Measurements from ENCODE around the gene KDSR. TPM values are rescaled to one million over a fixed set of nuclear protein-coding genes. Genes with fewer than 3 reads are reported as not detected.
A peak's percentile ranks its signal among the peaks of the same experiment; 100 is the strongest.

KDSR gene, protein sequence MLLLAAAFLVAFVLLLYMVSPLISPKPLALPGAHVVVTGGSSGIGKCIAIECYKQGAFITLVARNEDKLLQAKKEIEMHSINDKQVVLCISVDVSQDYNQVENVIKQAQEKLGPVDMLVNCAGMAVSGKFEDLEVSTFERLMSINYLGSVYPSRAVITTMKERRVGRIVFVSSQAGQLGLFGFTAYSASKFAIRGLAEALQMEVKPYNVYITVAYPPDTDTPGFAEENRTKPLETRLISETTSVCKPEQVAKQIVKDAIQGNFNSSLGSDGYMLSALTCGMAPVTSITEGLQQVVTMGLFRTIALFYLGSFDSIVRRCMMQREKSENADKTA
- 10 to 100 TPM; 72.6 to 78.6 TPM for total RNA-seq

DNA sequence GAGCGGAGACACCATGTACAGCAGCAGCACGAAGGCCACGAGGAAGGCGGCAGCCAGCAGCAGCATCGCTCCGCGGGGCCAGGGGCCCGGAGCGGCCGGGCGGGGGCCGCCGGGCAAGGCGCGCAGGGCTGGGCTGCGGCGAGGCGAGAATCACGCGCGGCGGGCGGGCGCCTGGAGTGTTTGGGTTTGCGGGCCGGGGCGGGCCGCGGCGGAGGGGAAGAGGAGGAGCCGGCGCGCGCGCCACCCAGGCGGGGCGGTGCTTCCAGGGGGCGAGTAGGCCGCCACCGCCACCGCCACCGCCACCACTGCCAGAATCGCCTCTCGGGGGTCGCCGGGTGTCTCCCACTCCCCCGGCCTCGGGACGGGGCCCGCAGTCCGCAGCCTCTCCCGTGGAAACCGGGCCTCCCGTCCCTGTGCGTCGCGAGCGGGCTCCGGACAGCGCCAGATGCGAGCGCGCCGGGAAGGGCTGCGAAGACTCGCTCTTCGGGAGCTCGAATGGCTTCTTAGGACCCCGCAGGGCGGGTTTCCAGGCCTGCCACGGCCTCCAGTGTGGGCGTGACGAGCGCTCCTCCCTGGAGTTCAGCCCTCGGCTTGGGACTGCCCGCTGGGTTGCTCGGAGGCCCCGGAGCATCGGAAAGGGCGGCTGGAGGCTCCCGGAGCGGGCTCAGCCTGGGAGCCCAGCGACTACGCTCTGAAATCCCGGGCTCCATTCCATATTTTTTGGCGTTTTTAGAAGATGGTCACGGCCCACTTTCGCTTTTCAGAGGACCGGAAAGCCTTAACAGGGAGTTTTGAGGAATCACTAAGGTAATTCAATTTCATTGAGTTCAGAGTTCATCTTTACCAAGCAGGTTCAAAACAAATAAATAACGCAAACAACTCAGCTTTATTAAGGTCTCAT is at the start of gene KDSR:
TSS of gene KDSR (minus strand) at position 154 of the 901 bp plus-strand sequence. CDS start at position 66, 88 bp downstream.
- Mint-ChIP-seq H3K4me3 (peak within 1 kb of the TSS; percentile 96), H3K4me1 (peaks cover 36% of the 10 kb centered on the region), H3K36me3 (ENCODE audit: low read depth) (peaks cover 43% of the 10 kb centered on the region), H3K27me3 (no peaks in the 10 kb centered on the region), H3K27ac (peak within 1 kb of the TSS; percentile 85), H3K9me3 (ENCODE audit: low read depth) (peaks cover 14% of the 10 kb centered on the region)
- ChIA-PET POLR2A (interaction anchor here (0.5 to 1.6 kb wide), 5 partner anchors 14 to 60 kb away, joined by 3 to 8 read pairs (median 4); partner anchors contain the start of gene VPS4B), CTCF (interaction anchor here (0.6 to 1.4 kb wide), 5 partner anchors 41 to 658 kb away, joined by 3 to 4 read pairs (median 3); no protein-coding TSS in a partner anchor)
- peak; percentile 85 for ATAC-seq
- DNase-seq: peak; percentile 92
- intact Hi-C loops (cut with DNase I, micrococcal nuclease): loop anchor here (1.0 to 10.0 kb wide), 12 partner anchors 12 to 1181 kb away; partner anchors contain the start of genes VPS4B (in 2 of the 2), PHLPP1 (in 1 of the 2), PIGN (in 1 of the 2) and RELCH (in 1 of the 2)

DNA sequence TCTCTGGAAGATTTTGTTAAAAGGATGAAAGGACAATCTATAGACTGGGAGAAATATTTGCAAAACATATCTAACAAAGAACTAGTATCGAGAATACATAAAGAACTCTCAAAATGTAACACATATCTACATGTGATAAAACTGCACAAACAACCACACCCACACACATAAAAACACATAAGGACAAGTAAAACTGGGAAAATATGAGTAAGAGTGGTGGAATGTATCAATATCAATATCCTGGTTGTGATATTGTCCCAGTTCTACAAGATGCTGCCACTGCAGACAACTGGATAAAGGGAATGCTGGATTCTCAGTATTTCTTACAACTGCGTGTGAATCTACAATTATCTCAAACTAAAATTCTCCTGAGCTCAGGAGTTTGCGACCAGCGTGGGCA is 45.9 kb upstream of the KDSR start:
- Mint-ChIP-seq H3K27ac (peak overlapping the region; percentile 59), H3K4me3 (no peak overlapping the region), H3K36me3 (ENCODE audit: low read depth) (peaks cover 43% of the 10 kb centered on the region), H3K27me3 (no peaks in the 10 kb centered on the region), H3K4me1 (peaks cover 39% of the 10 kb centered on the region), H3K9me3 (ENCODE audit: low read depth) (no peaks in the 10 kb centered on the region)
- CTCF ChIA-PET: no interaction called here
- POLR2A ChIA-PET: no interaction called here
- no peak for DNase-seq
- intact Hi-C loops (cut with DNase I, micrococcal nuclease): no loop called here
- ATAC-seq: no peak

DNA sequence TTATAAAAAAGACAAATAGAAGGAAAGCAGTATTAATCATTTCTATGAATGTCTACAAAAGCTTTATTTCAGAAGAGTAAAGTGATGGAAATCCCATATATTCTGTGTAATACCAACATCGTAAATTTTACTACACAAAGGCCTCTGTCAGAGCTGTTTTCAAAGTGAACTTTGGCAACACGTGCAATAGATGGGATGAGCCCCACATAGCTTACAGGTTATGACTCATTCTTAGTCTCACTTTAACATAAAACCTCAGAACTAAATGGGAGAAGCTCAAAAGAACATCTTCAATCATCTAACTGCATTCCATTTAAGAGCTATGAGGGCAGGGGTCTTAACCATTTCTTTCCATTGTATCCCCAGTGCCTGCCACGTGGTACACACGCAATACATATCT is 43.8 kb upstream of the KDSR start:
- H3K27me3 Mint-ChIP-seq: no peaks in the 10 kb centered on the region
- H3K9me3 Mint-ChIP-seq (ENCODE audit: low read depth): no peaks in the 10 kb centered on the region
- DNase-seq (no peak), ATAC-seq (peak; percentile 91)
- intact Hi-C loops (cut with DNase I, micrococcal nuclease): loop anchor here (1.0 to 2.0 kb wide), 2 partner anchors 12 to 44 kb away; partner anchors contain the start of genes KDSR (in 1 of the 2) and VPS4B (in 1 of the 2)
- H3K36me3 Mint-ChIP-seq (ENCODE audit: low read depth): peaks cover 59% of the 10 kb centered on the region
- POLR2A ChIA-PET: interaction anchor here (0.6 to 1.4 kb wide), 4 partner anchors 10 to 45 kb away, joined by 3 to 6 read pairs (median 4); partner anchors contain the start of gene VPS4B
- CTCF ChIA-PET: interaction anchor here (0.6 to 1.8 kb wide), 9 partner anchors 10 to 1436 kb away, joined by 3 to 7 read pairs (median 4); partner anchors contain the start of gene VPS4B
- H3K4me3 Mint-ChIP-seq: no peak overlapping the region
- peak overlapping the region; percentile 2 for H3K27ac Mint-ChIP-seq
- H3K4me1 Mint-ChIP-seq: peaks cover 43% of the 10 kb centered on the region

DNA sequence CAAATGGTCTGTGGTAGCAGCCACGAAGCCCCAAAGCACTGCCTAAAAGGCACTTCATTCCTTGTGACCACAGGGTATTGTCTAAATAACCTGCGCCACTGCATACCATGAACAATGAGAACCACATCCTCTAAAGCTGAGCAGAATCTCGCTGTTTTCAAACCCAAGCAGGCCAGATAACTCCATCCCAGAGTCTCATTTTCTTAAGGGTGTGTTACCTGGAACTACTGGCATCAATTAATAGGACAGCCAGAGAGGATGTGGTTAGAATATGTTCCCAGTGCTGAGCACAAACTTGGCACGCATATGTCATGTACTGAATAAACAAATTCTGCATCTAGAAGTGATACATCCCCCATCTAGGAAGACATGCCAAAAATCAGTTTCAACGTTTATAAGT is 42.3 kb upstream of the KDSR start:
- peak overlapping the region; percentile 65 for H3K27ac Mint-ChIP-seq
- intact Hi-C loops (cut with DNase I, micrococcal nuclease): no loop called here
- DNase-seq (peak; percentile 19), ATAC-seq (peak; percentile 57)
- no peak overlapping the region for H3K4me3 Mint-ChIP-seq
- POLR2A ChIA-PET: no interaction called here
- H3K36me3 Mint-ChIP-seq (ENCODE audit: low read depth): peaks cover 53% of the 10 kb centered on the region
- H3K27me3 Mint-ChIP-seq: no peaks in the 10 kb centered on the region
- no peaks in the 10 kb centered on the region for H3K9me3 Mint-ChIP-seq (ENCODE audit: low read depth)
- CTCF ChIA-PET: interaction anchor here (1.2 to 1.6 kb wide), 2 partner anchors 11 to 14 kb away, joined by 3 read pairs; no protein-coding TSS in a partner anchor
- peaks cover 42% of the 10 kb centered on the region for H3K4me1 Mint-ChIP-seq

DNA sequence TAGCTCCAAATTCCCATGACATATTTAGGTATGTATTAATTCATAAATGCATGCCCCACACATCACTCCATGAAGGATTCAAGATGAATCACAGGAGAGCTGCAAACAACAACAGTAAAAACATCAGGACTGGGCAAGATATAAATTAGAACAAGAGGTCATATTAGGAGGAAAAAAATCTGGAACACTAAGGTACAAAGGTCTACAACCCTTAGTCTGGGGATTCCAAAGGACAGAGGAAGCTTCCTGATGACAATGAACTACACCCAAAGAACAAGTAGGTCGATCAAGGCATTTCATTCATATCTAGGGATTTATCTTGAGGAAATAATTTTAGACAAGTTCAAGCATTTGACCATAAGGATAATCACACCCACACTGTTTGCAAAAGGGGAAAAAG is 40.7 kb upstream of the KDSR start:
- POLR2A ChIA-PET: no interaction called here
- ATAC-seq: no peak
- no peak overlapping the region for H3K4me3 Mint-ChIP-seq
- H3K36me3 Mint-ChIP-seq (ENCODE audit: low read depth): peaks cover 55% of the 10 kb centered on the region
- no peaks in the 10 kb centered on the region for H3K9me3 Mint-ChIP-seq (ENCODE audit: low read depth)
- peaks cover 29% of the 10 kb centered on the region for H3K4me1 Mint-ChIP-seq
- CTCF ChIA-PET: interaction anchor here (1.6 to 1.8 kb wide), 2 partner anchors 9 to 32 kb away, joined by 3 to 4 read pairs; no protein-coding TSS in a partner anchor
- no peaks in the 10 kb centered on the region for H3K27me3 Mint-ChIP-seq
- no peak for DNase-seq
- peak overlapping the region; percentile 26 for H3K27ac Mint-ChIP-seq
- intact Hi-C loops (cut with DNase I, micrococcal nuclease): no loop called here

DNA sequence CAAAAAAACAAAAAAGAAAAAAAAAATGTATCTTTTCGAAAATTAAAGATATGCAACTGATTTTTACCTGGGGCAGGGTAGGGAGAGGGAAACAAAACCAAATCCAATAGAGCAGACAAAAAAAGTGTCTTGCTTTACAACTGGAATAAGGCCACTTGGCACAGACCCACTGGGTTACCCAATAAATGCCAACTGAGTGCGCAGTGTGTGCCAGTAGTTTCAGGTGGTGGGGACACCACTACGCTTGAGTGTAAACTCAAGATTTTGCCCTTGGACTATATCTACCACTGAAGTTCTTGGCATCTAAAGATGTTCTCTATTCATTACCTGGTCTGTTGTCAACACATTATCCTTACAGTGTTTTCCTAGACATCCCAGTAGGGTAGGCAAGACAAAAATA is 39.0 kb upstream of the KDSR start:
- Mint-ChIP-seq H3K27ac (no peak overlapping the region), H3K27me3 (no peaks in the 10 kb centered on the region), H3K9me3 (ENCODE audit: low read depth) (no peaks in the 10 kb centered on the region), H3K36me3 (ENCODE audit: low read depth) (peaks cover 64% of the 10 kb centered on the region), H3K4me1 (peaks cover 24% of the 10 kb centered on the region), H3K4me3 (no peak overlapping the region)
- CTCF ChIA-PET: interaction anchor here (0.6 kb wide), 1 partner anchor 76 kb away, joined by 3 read pairs; no protein-coding TSS in a partner anchor
- DNase-seq (no peak), ATAC-seq (no peak)
- intact Hi-C loops (cut with DNase I, micrococcal nuclease): no loop called here
- POLR2A ChIA-PET: interaction anchor here (0.5 kb wide), 1 partner anchor 33 kb away, joined by 5 read pairs; no protein-coding TSS in a partner anchor

DNA sequence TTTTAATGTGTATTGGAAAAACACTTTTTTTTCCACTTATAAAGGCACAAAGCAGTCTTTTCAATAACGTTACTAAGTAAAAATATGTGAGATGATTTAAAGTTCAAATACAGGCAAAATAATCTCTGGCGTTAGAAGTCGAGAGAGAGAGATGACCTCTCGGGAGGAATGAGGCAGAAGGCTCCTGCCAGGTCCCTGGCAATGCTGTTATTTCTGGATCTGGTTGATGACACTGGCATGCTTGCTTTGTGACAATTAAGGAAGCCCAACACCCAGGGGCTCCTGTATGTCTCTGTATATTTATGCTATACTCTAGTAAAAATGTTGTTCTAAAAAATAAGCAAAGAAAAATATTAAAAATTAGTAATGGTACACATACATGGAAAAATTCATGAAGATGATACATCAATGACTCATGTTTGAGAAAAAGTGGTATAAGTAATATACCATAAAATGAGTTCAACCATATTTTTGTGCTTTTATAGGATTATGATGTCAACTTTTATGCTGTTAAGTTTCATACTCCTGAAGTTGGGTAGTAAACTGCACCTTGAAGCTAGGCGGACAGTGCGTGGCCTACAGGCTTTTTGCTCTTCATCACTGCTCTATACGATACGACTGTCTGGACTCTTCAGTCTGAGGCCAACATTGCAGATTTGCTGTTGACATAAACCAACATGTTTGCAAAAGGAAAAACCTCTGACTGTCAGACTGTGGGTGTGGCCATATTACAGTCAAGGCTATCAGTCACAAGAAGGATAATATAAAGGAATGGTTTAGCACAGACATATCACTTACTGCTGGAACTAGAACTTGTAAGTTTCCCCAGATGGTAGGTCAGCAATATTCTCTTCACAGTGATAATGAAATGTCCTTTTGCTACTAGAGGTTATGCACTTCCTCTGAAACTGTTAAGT is 35.5 kb upstream of the KDSR start:
- CTCF ChIA-PET: no interaction called here
- Mint-ChIP-seq H3K9me3 (ENCODE audit: low read depth) (no peaks in the 10 kb centered on the region), H3K27ac (peak overlapping the region; percentile 69), H3K27me3 (no peaks in the 10 kb centered on the region), H3K4me1 (peaks cover 8% of the 10 kb centered on the region), H3K36me3 (ENCODE audit: low read depth) (peaks cover 57% of the 10 kb centered on the region), H3K4me3 (no peak overlapping the region)
- intact Hi-C loops (cut with DNase I, micrococcal nuclease): no loop called here
- no peak for ATAC-seq
- POLR2A ChIA-PET: no interaction called here
- DNase-seq: no peak

DNA sequence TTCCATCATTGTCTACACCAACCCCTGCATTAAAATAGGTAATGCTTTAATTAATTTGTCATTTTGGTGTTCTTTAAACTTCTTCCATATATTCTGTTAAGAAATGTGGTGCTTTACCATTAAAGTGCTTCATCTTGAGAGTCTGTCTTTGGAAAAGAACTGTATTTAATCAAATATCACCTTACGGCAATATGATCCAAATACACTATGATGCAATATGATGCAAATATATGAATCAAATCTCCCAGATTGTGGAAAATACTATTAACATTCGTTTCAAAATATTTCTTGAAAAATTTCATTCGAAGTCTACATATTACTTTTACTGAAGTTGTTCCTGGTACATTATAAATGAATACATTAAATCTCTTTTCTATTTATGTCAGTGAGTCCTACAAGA is 32.3 kb upstream of the KDSR start:
- POLR2A ChIA-PET: no interaction called here
- no peak for DNase-seq
- Mint-ChIP-seq H3K9me3 (ENCODE audit: low read depth) (no peaks in the 10 kb centered on the region), H3K36me3 (ENCODE audit: low read depth) (peaks cover 50% of the 10 kb centered on the region), H3K4me1 (peaks cover 6% of the 10 kb centered on the region), H3K27me3 (no peaks in the 10 kb centered on the region), H3K27ac (no peak overlapping the region), H3K4me3 (no peak overlapping the region)
- no peak for ATAC-seq
- CTCF ChIA-PET: interaction anchor here (1.3 kb wide), 1 partner anchor 9 kb away, joined by 3 read pairs; no protein-coding TSS in a partner anchor
- intact Hi-C loops (cut with DNase I, micrococcal nuclease): no loop called here

DNA sequence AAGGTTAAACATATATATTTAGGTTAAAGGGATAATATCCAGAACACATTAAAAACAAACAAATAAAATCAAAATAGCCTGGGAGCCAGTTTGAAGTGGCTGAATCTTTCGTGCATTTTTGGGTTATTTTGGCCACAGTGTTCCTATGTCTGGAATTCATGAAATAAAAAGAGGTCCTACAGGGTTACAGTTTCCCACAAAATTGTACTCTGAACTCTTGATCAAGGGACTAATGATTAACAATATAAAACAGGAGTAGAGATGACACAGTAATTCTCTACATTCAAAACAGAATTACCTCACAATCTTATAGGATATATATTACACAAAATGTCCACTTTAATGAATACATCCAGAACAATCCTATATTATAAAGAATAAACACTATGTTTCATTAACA is 30.3 kb upstream of the KDSR start:
- no peak overlapping the region for H3K4me3 Mint-ChIP-seq
- DNase-seq: no peak
- H3K27ac Mint-ChIP-seq: no peak overlapping the region
- no peak for ATAC-seq
- intact Hi-C loops (cut with DNase I, micrococcal nuclease): no loop called here
- H3K9me3 Mint-ChIP-seq (ENCODE audit: low read depth): no peaks in the 10 kb centered on the region
- peaks cover 34% of the 10 kb centered on the region for H3K36me3 Mint-ChIP-seq (ENCODE audit: low read depth)
- ChIA-PET CTCF (no interaction called here), POLR2A (no interaction called here)
- no peaks in the 10 kb centered on the region for H3K27me3 Mint-ChIP-seq
- H3K4me1 Mint-ChIP-seq: peaks cover 6% of the 10 kb centered on the region

DNA sequence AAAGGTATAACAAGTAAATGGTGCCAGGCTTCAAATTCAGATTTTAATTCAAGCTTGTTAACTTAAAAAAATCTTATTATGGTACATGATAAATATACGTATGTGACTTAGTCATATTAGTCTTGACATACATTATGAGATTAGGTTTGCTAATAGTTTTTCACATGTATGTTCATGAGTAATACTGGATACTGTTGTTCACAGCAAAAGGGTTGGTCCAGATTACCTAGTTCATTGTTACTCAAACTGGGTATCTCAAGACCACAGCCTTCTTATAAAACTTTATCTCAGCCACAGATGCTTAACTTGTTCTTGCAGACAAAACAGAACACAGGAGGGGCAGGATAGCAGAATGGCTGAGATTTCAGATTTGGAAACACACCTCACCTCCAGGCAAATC is 28.5 kb upstream of the KDSR start:
- H3K9me3 Mint-ChIP-seq (ENCODE audit: low read depth): no peaks in the 10 kb centered on the region
- ATAC-seq: peak; percentile 39
- intact Hi-C loops (cut with DNase I, micrococcal nuclease): no loop called here
- ChIA-PET POLR2A (interaction anchor here (0.6 kb wide), 1 partner anchor 811 kb away, joined by 4 read pairs; no protein-coding TSS in a partner anchor), CTCF (interaction anchor here (0.6 to 1.2 kb wide), 4 partner anchors 14 to 44 kb away, joined by 3 to 4 read pairs (median 3); no protein-coding TSS in a partner anchor)
- H3K27me3 Mint-ChIP-seq: no peaks in the 10 kb centered on the region
- no peak for DNase-seq
- H3K27ac Mint-ChIP-seq: no peak overlapping the region
- peaks cover 31% of the 10 kb centered on the region for H3K36me3 Mint-ChIP-seq (ENCODE audit: low read depth)
- no peak overlapping the region for H3K4me3 Mint-ChIP-seq
- H3K4me1 Mint-ChIP-seq: peaks cover 6% of the 10 kb centered on the region
